ENCODE data around the gene DAPK1. TPM values are rescaled to one million over a fixed set of nuclear protein-coding genes. Genes with fewer than 3 reads are reported as not detected.

The DAPK1 gene
- total RNA-seq, 1 donor from 2014 or later, result 168 TPM

DNA sequence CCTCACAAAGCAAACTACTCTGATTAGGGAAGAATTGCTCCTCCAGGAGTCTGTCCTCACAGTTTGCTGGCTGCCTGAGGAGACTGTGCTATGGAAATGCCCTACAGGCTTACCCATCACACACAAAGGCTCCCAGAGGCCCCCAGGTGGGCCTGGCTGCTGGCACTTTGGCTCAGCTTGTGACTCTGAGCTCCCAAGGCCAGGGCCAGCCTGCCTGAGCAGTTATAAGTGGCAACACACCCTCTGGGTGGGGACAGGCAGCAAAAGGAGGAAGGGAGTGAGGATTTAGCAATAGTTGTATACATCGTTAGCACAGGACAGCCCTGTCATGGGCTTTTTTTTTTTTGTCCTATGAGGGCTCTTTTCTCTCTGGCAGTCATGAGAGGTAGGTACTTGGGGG lies 103.5 kb downstream of the DAPK1 start:
- H3K4me1 ChIP-seq, result peaks cover 56% of the 10 kb centered on the region
- no peaks in the 10 kb centered on the region for H3K27me3 ChIP-seq
- ATAC-seq, result peak; percentile 90
- no peaks in the 10 kb centered on the region for H3K9me3 ChIP-seq
- TF ChIP-seq, protein P1, sequence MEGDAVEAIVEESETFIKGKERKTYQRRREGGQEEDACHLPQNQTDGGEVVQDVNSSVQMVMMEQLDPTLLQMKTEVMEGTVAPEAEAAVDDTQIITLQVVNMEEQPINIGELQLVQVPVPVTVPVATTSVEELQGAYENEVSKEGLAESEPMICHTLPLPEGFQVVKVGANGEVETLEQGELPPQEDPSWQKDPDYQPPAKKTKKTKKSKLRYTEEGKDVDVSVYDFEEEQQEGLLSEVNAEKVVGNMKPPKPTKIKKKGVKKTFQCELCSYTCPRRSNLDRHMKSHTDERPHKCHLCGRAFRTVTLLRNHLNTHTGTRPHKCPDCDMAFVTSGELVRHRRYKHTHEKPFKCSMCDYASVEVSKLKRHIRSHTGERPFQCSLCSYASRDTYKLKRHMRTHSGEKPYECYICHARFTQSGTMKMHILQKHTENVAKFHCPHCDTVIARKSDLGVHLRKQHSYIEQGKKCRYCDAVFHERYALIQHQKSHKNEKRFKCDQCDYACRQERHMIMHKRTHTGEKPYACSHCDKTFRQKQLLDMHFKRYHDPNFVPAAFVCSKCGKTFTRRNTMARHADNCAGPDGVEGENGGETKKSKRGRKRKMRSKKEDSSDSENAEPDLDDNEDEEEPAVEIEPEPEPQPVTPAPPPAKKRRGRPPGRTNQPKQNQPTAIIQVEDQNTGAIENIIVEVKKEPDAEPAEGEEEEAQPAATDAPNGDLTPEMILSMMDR (IDR thresholded peaks at IDR 0.05), result no peak
- DNase-seq, result peak; percentile 84
- H3K36me3 ChIP-seq, result peaks cover 13% of the 10 kb centered on the region
- intact Hi-C loops (cut with DNase I), result no loop called here
- peak overlapping the region; percentile 78 for H3K27ac ChIP-seq
- no peak overlapping the region for H3K4me3 ChIP-seq

DNA sequence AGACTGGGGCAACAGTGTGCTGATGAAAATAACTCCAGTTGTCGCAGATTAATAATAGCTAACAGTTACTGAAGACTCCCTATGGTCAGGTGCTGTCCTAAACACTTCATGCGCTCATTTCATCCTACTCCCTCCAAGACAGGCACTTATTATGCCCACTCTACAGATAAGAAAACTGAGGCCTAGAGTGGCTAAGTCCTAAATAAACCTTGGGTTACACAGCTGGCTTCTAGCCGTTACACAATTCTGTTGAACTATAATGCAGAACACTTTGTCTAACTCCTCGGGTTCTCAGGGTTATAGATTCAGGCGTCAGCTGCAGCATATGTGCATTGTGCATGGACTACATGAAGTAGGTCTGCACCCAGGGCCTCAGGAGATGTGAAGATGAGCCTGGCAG lies 103.9 kb downstream of the DAPK1 start:
- Histone ChIP-seq H3K36me3 (peaks cover 13% of the 10 kb centered on the region), H3K27me3 (no peaks in the 10 kb centered on the region), H3K27ac (peak overlapping the region; percentile 78), H3K9me3 (no peaks in the 10 kb centered on the region), H3K4me1 (peaks cover 51% of the 10 kb centered on the region), H3K4me3 (no peak overlapping the region)
- intact Hi-C loops (cut with DNase I), result no loop called here
- no peak for ATAC-seq
- TF ChIP-seq, protein P1 (IDR thresholded peaks at IDR 0.05), result no peak
- DNase-seq, result no peak

DNA sequence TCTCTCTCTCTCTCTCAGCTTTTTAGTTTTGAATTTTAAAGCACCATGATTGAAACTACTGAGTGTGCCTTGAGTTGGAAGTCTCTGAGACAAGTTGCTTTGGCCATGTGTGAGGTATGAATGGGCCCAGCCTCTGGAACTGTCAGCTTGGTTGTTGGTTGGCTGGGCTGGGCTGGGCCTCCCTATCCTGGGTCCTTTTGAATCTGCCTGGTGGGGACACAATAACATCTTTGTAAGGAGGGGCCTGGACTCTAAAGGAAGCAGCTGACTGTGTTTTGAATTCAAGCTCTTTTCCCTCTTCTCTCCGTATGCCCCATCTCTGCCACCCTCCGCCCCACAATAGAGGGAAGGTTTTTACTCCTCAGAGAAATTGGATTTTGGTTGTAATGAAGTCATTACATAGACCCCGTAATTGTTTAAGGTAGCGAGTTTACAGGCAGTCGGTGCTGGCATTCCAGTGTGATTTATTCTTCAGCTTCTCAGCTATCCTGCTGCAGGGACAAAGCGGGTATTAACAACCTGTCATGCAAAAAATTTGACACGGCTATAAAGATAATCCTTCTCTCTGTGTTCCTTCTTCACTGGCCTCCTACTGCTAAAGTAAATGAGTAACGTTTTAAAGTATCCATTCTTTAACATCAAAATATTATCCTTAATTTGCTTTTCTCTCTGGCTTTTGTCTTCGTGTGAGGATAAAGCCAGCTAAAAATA lies 105.4 kb downstream of the DAPK1 start:
- Histone ChIP-seq H3K27me3 (no peaks in the 10 kb centered on the region), H3K9me3 (no peaks in the 10 kb centered on the region), H3K4me1 (peaks cover 37% of the 10 kb centered on the region), H3K27ac (no peak overlapping the region), H3K4me3 (no peak overlapping the region), H3K36me3 (peaks cover 13% of the 10 kb centered on the region)
- intact Hi-C loops (cut with DNase I), result no loop called here
- ATAC-seq (no peak), DNase-seq (no peak)
- TF ChIP-seq, protein P1 (IDR thresholded peaks at IDR 0.05), result no peak

DNA sequence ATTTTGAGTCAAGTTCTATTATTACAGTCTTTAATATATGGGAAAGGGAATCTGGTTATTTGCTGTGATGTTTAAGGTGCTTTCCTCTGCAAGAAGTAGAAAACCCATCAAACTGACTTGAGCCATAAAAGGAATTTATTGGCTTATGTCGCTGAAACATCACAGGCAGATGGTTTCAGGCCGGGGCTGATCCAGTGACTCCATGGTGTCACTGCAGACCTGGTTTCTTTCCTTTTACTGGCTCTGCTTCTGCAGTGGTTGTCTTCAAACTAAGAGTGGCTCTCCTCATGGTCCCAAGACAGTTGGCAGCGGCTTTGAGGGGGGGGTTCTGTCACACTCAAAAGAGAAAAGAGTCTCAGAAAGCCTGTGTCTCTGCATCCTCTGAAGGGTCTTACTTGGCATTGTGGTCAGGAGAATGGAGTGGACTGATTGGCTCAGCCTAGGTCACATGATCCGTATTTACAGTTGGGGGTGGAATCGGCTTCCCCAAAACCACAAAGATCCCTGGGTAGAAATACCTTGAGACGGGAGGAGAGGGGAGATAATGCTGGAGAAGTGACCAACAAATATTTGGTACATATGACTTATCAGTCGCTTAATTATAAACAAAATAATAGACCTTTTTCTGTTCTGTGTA lies 106.3 kb downstream of the DAPK1 start:
- Histone ChIP-seq H3K4me3 (no peak overlapping the region), H3K4me1 (peaks cover 29% of the 10 kb centered on the region), H3K27me3 (no peaks in the 10 kb centered on the region), H3K27ac (no peak overlapping the region), H3K9me3 (no peaks in the 10 kb centered on the region), H3K36me3 (peaks cover 13% of the 10 kb centered on the region)
- ATAC-seq (no peak), DNase-seq (no peak)
- intact Hi-C loops (cut with DNase I), result no loop called here
- TF ChIP-seq, protein P1 (IDR thresholded peaks at IDR 0.05), result no peak

DNA sequence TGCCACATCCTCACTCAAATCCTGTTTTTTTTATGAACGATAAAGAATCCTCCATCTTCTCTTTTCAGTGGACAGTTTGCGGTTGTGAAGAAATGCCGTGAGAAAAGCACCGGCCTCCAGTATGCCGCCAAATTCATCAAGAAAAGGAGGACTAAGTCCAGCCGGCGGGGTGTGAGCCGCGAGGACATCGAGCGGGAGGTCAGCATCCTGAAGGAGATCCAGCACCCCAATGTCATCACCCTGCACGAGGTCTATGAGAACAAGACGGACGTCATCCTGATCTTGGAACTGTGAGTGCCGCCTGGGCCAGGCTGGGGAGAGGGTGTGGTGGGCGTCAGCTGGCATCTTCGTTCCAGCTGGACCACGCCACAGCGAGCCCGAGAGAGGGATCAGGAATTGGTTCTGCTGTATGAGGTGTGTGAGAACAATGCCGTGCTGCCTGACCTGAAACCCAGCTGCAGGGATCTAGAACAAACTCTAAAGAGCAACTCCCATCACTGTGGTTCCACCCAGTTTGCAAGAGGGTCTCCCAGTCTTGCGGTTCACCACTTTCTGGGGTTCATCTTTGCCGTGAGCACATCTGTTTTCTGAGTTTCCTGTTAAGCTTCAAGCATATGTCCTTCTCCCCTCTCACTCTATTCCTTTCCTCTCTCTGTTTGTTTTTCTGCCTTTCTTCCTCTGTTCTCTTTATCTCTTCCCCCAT lies 107.4 kb downstream of the DAPK1 start:
- intact Hi-C loops (cut with DNase I), result no loop called here
- Histone ChIP-seq H3K9me3 (no peaks in the 10 kb centered on the region), H3K4me3 (no peak overlapping the region), H3K27ac (no peak overlapping the region), H3K4me1 (peaks cover 23% of the 10 kb centered on the region), H3K27me3 (no peaks in the 10 kb centered on the region), H3K36me3 (peaks cover 13% of the 10 kb centered on the region)
- ATAC-seq, result no peak
- no peak for DNase-seq
- TF ChIP-seq, protein P1 (IDR thresholded peaks at IDR 0.05), result no peak

All from upper lobe of right lung (tissue), 1 donor.